Peyer's patch (tissue), 4 donors: Measurements from ENCODE around the gene JUN.

Source experiments
- CTCF ChIP-seq, 6 experiments: fragments of 450-650 bp in 4 of 6; fragments of 200-600 bp in 2 of 6; sonication (generic) in 1 of 6; IDR thresholded peaks; one replicate each; pipeline ENCODE4 v1.5.1; 2017 to 2019; ENCODE audit warnings: antibody characterized with exemption in 6 of 6, mild to moderate bottlenecking in 3 of 6, moderate library complexity in 1 of 6
- POLR2A ChIP-seq, 2 donors: fragments of 450-650 bp; IDR thresholded peaks; one replicate each; pipeline ENCODE4 v1.5.1; 2017; ENCODE audit warnings: antibody characterized with exemption in 2 of 2, mild to moderate bottlenecking in 2 of 2, moderate library complexity in 2 of 2

GRCh38 chr1:58802640-58803399 lies 19.0 kb upstream of the JUN start:
- TF ChIP-seq CTCF (IDR thresholded peaks at IDR 0.05): no peak
- TF ChIP-seq POLR2A (IDR thresholded peaks at IDR 0.05): no peak
